K562 (cell line): ENCODE results near the gene RXFP1. TPM values are rescaled to one million over a fixed set of nuclear protein-coding genes. Genes with fewer than 3 reads are reported as not detected.

ENCODE experiments used
- ATF7 ChIP-seq: fragments of 450-650 bp; IDR thresholded peaks from 2 replicates; pipeline ENCODE4 v1.7.1; 2014; ENCODE audit warnings: mild to moderate bottlenecking, moderate library complexity
- BRD9 ChIP-seq: fragments of 450-650 bp; IDR thresholded peaks from 2 replicates; pipeline ENCODE4 v1.6.1; 2018; ENCODE audit warnings: low read depth; ENCODE audit not compliant: partially characterized antibody
- CBX2 ChIP-seq: fragments of 200-600 bp; sonication (generic); IDR thresholded peaks from one replicate; pipeline ENCODE4 v1.6.1; 2012; ENCODE audit warnings: mild to moderate bottlenecking, low read length, inconsistent platforms; ENCODE audit not compliant: insufficient read depth, poor library complexity, severe bottlenecking
- CGGBP1 ChIP-seq: fragments of 250-450 bp; sonication (Bioruptor Pico); IDR thresholded peaks from 2 replicates; pipeline ENCODE4 v1.9.0; 2021; ENCODE audit warnings: mild to moderate bottlenecking
- CLOCK ChIP-seq: fragments of 250-450 bp; sonication (Bioruptor Pico); IDR thresholded peaks from 2 replicates; pipeline ENCODE4 v1.4.0; 2020; ENCODE audit warnings: mild to moderate bottlenecking, moderate library complexity, borderline replicate concordance
- CREM ChIP-seq: IDR thresholded peaks from 2 replicates; pipeline ENCODE4 v1.6.1; 2014; ENCODE audit warnings: antibody characterized with exemption, low read depth
- CTCF ChIP-seq, 3 experiments: IDR thresholded peaks in 2 of 3; conservative IDR thresholded peaks in 1 of 3; 2 replicates each; pipeline ENCODE4 v1.5.1; 2011 to 2012; ENCODE audit warnings: low read length in 3 of 3, mild to moderate bottlenecking in 3 of 3, control low read depth in 2 of 3, improper control_type of control experiment in 1 of 3, inconsistent platforms in 1 of 3, low read depth in 1 of 3, mixed read lengths in 1 of 3, moderate library complexity in 1 of 3; ENCODE audit not compliant: insufficient read depth in 2 of 3
- E4F1 ChIP-seq: fragments of 250-450 bp; sonication (Bioruptor Pico); IDR thresholded peaks from 2 replicates; pipeline ENCODE4 v1.5.0; 2021; ENCODE audit warnings: mild to moderate bottlenecking, borderline replicate concordance
- EP300 ChIP-seq: IDR thresholded peaks from 2 replicates; pipeline ENCODE4 v1.6.1; 2012; ENCODE audit warnings: low read length, improper control_type of control experiment
- GATAD2B ChIP-seq: fragments of 450-650 bp; IDR thresholded peaks from 2 replicates; pipeline ENCODE4 v1.6.1; 2017; ENCODE audit warnings: mild to moderate bottlenecking, borderline replicate concordance
- GTF2E2 ChIP-seq: fragments of 200-800 bp; sonication (Bioruptor generic); IDR thresholded peaks from 2 replicates; pipeline ENCODE4 v1.6.1; 2016; ENCODE audit warnings: missing genetic modification characterization, missing compliant biosample characterization
- HMG20A ChIP-seq: fragments of 450-650 bp; formaldehyde crosslinking; conservative IDR thresholded peaks from 2 replicates; pipeline ENCODE4 v1.4.0; 2020; ENCODE audit warnings: mild to moderate bottlenecking, mixed read lengths
- MECOM ChIP-seq: fragments of 250-450 bp; sonication (Bioruptor Pico); IDR thresholded peaks from 2 replicates; pipeline ENCODE4 v1.8.0; 2022; ENCODE audit warnings: inconsistent platforms
- NFE2 ChIP-seq: IDR thresholded peaks from 2 replicates; pipeline ENCODE4 v1.6.1; 2014; ENCODE audit warnings: antibody characterized with exemption, low read depth
- NFYB ChIP-seq: IDR thresholded peaks from 2 replicates; pipeline ENCODE4 v1.6.1; 2011; ENCODE audit warnings: mild to moderate bottlenecking, moderate library complexity; ENCODE audit not compliant: insufficient read length; ENCODE audit errors: extremely low read depth
- PHF21A ChIP-seq: fragments of 450-650 bp; IDR thresholded peaks from 2 replicates; pipeline ENCODE4 v1.6.1; 2017; ENCODE audit warnings: low read depth, borderline replicate concordance
- SMARCC2 ChIP-seq: fragments of 450-650 bp; IDR thresholded peaks from 2 replicates; pipeline ENCODE4 v1.6.1; 2017; ENCODE audit warnings: antibody characterized with exemption, moderate library complexity, mild to moderate bottlenecking, low read depth
- SOX6 ChIP-seq: fragments of 450-650 bp; IDR thresholded peaks from 2 replicates; pipeline ENCODE4 v1.6.1; 2014; ENCODE audit warnings: mild to moderate bottlenecking
- SUPT5H ChIP-seq: fragments of 450-650 bp; IDR thresholded peaks from 2 replicates; pipeline ENCODE4 v1.6.1; 2016
- XRCC3 ChIP-seq: fragments of 450-650 bp; IDR thresholded peaks from 2 replicates; pipeline ENCODE4 v1.6.1; 2017; ENCODE audit warnings: mild to moderate bottlenecking, moderate library complexity
- ZNF668 ChIP-seq: fragments of 250-450 bp; sonication (Bioruptor Pico); IDR thresholded peaks from 2 replicates; pipeline ENCODE4 v1.8.0; 2022; ENCODE audit warnings: mild to moderate bottlenecking, inconsistent platforms
- ZZZ3 ChIP-seq: fragments of 450-650 bp; IDR thresholded peaks from 2 replicates; pipeline ENCODE4 v1.6.1; 2016; ENCODE audit warnings: antibody characterized with exemption, mild to moderate bottlenecking, moderate library complexity
- polyA plus RNA-seq, 8 experiments: library from polyadenylated mRNA; depleted of rRNA in 4 of 8; stranded (reverse) in 5 of 8; unstranded in 3 of 8; fragments of >200 nt; fragmentation: Nextera tagmentation in 2 of 8; fragmentation: Illumina TruSeq in 1 of 8; extraction: Ambion mirVana in 2 of 8; extraction: Trizol in 1 of 8; gene quantifications; 2 replicates each; pipeline versions ENCODE4 v1.2.1 to v1.2.3, GENCODE V29; 2011 to 2014; ENCODE audit warnings: inconsistent platforms in 1 of 8, missing spikeins in 1 of 8
- total RNA-seq, 7 experiments: library from RNA; depleted of rRNA in 6 of 7; stranded (reverse); fragments of >200 nt in 6 of 7; fragmentation: Illumina TruSeq in 2 of 7; extraction: Trizol in 2 of 7; gene quantifications; 2 replicates each; pipeline versions ENCODE4 v1.2.1 to v1.2.3, GENCODE V29; 2011 to 2021; ENCODE audit warnings: low replicate concordance in 1 of 7

Gene RXFP1
- total and polyA plus RNA-seq, 9 of the 15 experiments (the other 6 are each of a cell fraction or from before 2014, with no cell fraction given) = 0.03 to 0.06 (median 0.04) TPM; not detected in 6

- TF ChIP-seq CLOCK = no peak
- peak; percentile 95 for TF ChIP-seq E4F1
- TF ChIP-seq NFE2 = no peak
- TF ChIP-seq BRD9 = peak; percentile 61
- no peak for TF ChIP-seq CBX2
- peak; percentile 47 for TF ChIP-seq NFYB
- no peak for TF ChIP-seq XRCC3
- TF ChIP-seq CTCF (IDR thresholded peaks at IDR 0.05 in 2 of 3, conservative IDR thresholded peaks at IDR 0.05 in 1 of 3; ENCODE audit: insufficient read depth in 2 of 3, low read depth in 1 of 3, low read length in 3 of 3) = peak; percentile 66 to 74 (median 67)
- TF ChIP-seq GATAD2B = peak; percentile 58; the same call in 1 of the 2 replicates
- TF ChIP-seq PHF21A = peak; percentile 62; the same call in 1 of the 2 replicates
- TF ChIP-seq GTF2E2 (tag) = no peak
- no peak for TF ChIP-seq ZZZ3
- TF ChIP-seq SMARCC2 = peak; percentile 29; the same call in 1 of the 2 replicates
- TF ChIP-seq EP300 = no peak
- peak; percentile 75; the same call in 1 of the 2 replicates for TF ChIP-seq SOX6
- peak; percentile 97 for TF ChIP-seq CREM
- no peak for TF ChIP-seq ZNF668
- no peak for TF ChIP-seq HMG20A
- no peak for TF ChIP-seq CGGBP1
- TF ChIP-seq ATF7 = peak; percentile 98
- TF ChIP-seq SUPT5H = peak; percentile 59
- TF ChIP-seq MECOM (CRISPR knock-in tag) = no peak
These were observed 150.5 kb downstream of the RXFP1 start, which contains the start of gene ETFDH (continued) for GRCh38 chr4:158671915-158672806.
